Uterus (tissue), 4 donors: ENCODE data around the gene G2E3. TPM values are rescaled to one million over a fixed set of nuclear protein-coding genes. Genes with fewer than 3 reads are reported as not detected.
A peak's percentile ranks its signal among the peaks of the same experiment; 100 is the strongest.

ENCODE experiments used
- DNase-seq, 2 donors: peaks; one replicate each; pipeline ENCODE4 v3.0.0-alpha.2; 2019 to 2020
- H3K27ac ChIP-seq, 2 donors: fragments of 200-600 bp; sonication (generic); 1 replicate in 1 of 2; 2 replicates in 1 of 2; pipeline ENCODE4 v1.5.1; 2016 to 2018
- H3K27me3 ChIP-seq, 2 donors: fragments of 200-600 bp; sonication (generic); one replicate each; pipeline ENCODE4 v1.5.1; 2018 to 2019; ENCODE audit warnings: control low read depth in 1 of 2
- H3K36me3 ChIP-seq, 2 donors: fragments of 200-600 bp; sonication (generic); one replicate each; pipeline ENCODE4 v1.5.1; 2019; ENCODE audit warnings: control low read depth in 1 of 2
- H3K4me1 ChIP-seq, 2 donors: fragments of 200-600 bp; sonication (generic); one replicate each; pipeline ENCODE4 v1.5.1; 2018 to 2019; ENCODE audit warnings: control low read depth in 1 of 2
- H3K4me3 ChIP-seq, 2 donors: fragments of 200-600 bp; sonication (generic); 1 replicate in 1 of 2; 2 replicates in 1 of 2; pipeline ENCODE4 v1.5.1; 2018 to 2019; ENCODE audit warnings: mild to moderate bottlenecking in 1 of 2
- H3K9me3 ChIP-seq, 2 donors: fragments of 200-600 bp; sonication (generic); one replicate each; pipeline ENCODE4 v1.5.1; 2019; ENCODE audit warnings: control low read depth in 1 of 2
- POLR2A ChIP-seq, 2 donors: fragments of 450-650 bp; IDR thresholded peaks; one replicate each; pipeline ENCODE4 v1.6.1; 2016; ENCODE audit warnings: antibody characterized with exemption in 2 of 2, mild to moderate bottlenecking in 1 of 2, moderate library complexity in 1 of 2
- intact Hi-C: fragments of 100-400 bp; cut with DNase I; formaldehyde crosslinking; loops from one replicate; pipeline ENCODE4 v1.15.1; 2023; ENCODE audit warnings: low total_unique reads
- total RNA-seq, 4 donors: library from RNA; depleted of rRNA in 3 of 4; stranded (reverse); fragments of >200 nt in 3 of 4; gene quantifications; one replicate each; pipeline versions ENCODE4 v1.1.0 to v1.2.4, GENCODE V29; 2014 to 2023
- TF ChIP-seq, protein P1 (sequence below), 4 experiments: fragments of 200-600 bp in 2 of 4; fragments of 450-650 bp in 2 of 4; sonication (generic) in 2 of 4; IDR thresholded peaks; one replicate each; pipeline ENCODE4 v1.5.1; 2016 to 2019; ENCODE audit warnings: antibody characterized with exemption in 4 of 4, mild to moderate bottlenecking in 2 of 4, moderate library complexity in 1 of 4
- donor health status: DM: yes; HTN: yes; CAD: no.

G2E3 gene, protein sequence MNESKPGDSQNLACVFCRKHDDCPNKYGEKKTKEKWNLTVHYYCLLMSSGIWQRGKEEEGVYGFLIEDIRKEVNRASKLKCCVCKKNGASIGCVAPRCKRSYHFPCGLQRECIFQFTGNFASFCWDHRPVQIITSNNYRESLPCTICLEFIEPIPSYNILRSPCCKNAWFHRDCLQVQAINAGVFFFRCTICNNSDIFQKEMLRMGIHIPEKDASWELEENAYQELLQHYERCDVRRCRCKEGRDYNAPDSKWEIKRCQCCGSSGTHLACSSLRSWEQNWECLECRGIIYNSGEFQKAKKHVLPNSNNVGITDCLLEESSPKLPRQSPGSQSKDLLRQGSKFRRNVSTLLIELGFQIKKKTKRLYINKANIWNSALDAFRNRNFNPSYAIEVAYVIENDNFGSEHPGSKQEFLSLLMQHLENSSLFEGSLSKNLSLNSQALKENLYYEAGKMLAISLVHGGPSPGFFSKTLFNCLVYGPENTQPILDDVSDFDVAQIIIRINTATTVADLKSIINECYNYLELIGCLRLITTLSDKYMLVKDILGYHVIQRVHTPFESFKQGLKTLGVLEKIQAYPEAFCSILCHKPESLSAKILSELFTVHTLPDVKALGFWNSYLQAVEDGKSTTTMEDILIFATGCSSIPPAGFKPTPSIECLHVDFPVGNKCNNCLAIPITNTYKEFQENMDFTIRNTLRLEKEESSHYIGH
- total RNA-seq, result 10 to 100 TPM in 3 of 4 donors, 1 to 10 TPM in 1; 3.1 to 48.9 (median 17.5) TPM

- Histone ChIP-seq H3K4me3 (peak within 1 kb of the TSS; percentile 94), H3K9me3 (no peaks in the 10 kb centered on the region), H3K27me3 (no peaks in the 10 kb centered on the region), H3K36me3 (no peaks in the 10 kb centered on the region), H3K4me1 (peaks cover 0 to 3% of the 10 kb centered on the region in 2 donors), H3K27ac (peak within 1 kb of the TSS; percentile 87 to 89)
- TF ChIP-seq POLR2A (IDR thresholded peaks at IDR 0.05), result peak; percentile 60 to 78
- TF ChIP-seq, protein P1, sequence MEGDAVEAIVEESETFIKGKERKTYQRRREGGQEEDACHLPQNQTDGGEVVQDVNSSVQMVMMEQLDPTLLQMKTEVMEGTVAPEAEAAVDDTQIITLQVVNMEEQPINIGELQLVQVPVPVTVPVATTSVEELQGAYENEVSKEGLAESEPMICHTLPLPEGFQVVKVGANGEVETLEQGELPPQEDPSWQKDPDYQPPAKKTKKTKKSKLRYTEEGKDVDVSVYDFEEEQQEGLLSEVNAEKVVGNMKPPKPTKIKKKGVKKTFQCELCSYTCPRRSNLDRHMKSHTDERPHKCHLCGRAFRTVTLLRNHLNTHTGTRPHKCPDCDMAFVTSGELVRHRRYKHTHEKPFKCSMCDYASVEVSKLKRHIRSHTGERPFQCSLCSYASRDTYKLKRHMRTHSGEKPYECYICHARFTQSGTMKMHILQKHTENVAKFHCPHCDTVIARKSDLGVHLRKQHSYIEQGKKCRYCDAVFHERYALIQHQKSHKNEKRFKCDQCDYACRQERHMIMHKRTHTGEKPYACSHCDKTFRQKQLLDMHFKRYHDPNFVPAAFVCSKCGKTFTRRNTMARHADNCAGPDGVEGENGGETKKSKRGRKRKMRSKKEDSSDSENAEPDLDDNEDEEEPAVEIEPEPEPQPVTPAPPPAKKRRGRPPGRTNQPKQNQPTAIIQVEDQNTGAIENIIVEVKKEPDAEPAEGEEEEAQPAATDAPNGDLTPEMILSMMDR (IDR thresholded peaks at IDR 0.05), result no peak
- peak; percentile 78 to 86 for DNase-seq
- intact Hi-C loops, result no loop called here
These were observed at the start of gene G2E3 for GRCh38 chr14:30558675-30559555. G2E3 (plus strand) TSS chr14:30559158; CDS start chr14:30581080, 21,922 bp downstream.

DNA sequence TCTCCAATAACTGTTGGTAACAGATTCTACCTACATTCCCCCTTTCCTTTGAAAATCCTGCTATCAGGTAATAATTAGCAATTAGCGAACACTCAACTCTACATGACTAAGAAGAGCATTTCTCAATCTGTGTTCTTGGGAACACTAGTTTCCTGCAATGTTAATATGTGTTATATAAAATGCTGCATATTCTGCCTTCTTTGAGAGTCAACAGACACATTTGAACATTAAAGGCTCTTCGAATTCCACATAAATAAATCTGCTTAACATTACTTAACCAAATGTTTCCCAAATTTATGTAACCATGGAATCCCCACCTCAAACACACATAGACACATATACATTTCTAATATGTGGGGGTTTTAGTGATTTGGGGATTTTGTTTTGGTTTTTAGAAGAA lies 41.2 kb upstream of the G2E3 start:
- intact Hi-C loops, result no loop called here
- H3K4me1 ChIP-seq, result no peaks in the 10 kb centered on the region
- no peaks in the 10 kb centered on the region for H3K36me3 ChIP-seq
- no peak for TF ChIP-seq POLR2A (IDR thresholded peaks at IDR 0.05)
- no peaks in the 10 kb centered on the region for H3K9me3 ChIP-seq
- H3K27me3 ChIP-seq, result no peaks in the 10 kb centered on the region
- no peak for DNase-seq
- no peak overlapping the region for H3K4me3 ChIP-seq
- H3K27ac ChIP-seq, result no peak overlapping the region

- intact Hi-C loops, result no loop called here
- no peaks in the 10 kb centered on the region for H3K4me1 ChIP-seq
- no peaks in the 10 kb centered on the region for H3K27me3 ChIP-seq
- DNase-seq, result no peak
- TF ChIP-seq, protein P1 (IDR thresholded peaks at IDR 0.05), result no peak
- TF ChIP-seq POLR2A (IDR thresholded peaks at IDR 0.05), result no peak
- H3K4me3 ChIP-seq, result no peak overlapping the region
- H3K27ac ChIP-seq, result no peak overlapping the region
- no peaks in the 10 kb centered on the region for H3K9me3 ChIP-seq
- no peaks in the 10 kb centered on the region for H3K36me3 ChIP-seq
These were observed 39.9 kb upstream of the G2E3 start for GRCh38 chr14:30518867-30519560.

GRCh38 chr14:30519961-30520360 lies 39.0 kb upstream of the G2E3 start:
- DNase-seq, result no peak
- H3K36me3 ChIP-seq, result no peaks in the 10 kb centered on the region
- H3K9me3 ChIP-seq, result no peaks in the 10 kb centered on the region
- H3K4me3 ChIP-seq, result no peak overlapping the region
- no peak overlapping the region for H3K27ac ChIP-seq
- intact Hi-C loops, result no loop called here
- H3K4me1 ChIP-seq, result no peaks in the 10 kb centered on the region
- no peak for TF ChIP-seq POLR2A (IDR thresholded peaks at IDR 0.05)
- TF ChIP-seq, protein P1 (IDR thresholded peaks at IDR 0.05), result no peak
- H3K27me3 ChIP-seq, result no peaks in the 10 kb centered on the region

- intact Hi-C loops, result no loop called here
- H3K9me3 ChIP-seq, result no peaks in the 10 kb centered on the region
- H3K4me3 ChIP-seq, result no peak overlapping the region
- no peak for TF ChIP-seq POLR2A (IDR thresholded peaks at IDR 0.05)
- TF ChIP-seq, protein P1 (IDR thresholded peaks at IDR 0.05), result no peak
- H3K27ac ChIP-seq, result no peak overlapping the region
- H3K36me3 ChIP-seq, result no peaks in the 10 kb centered on the region
- no peaks in the 10 kb centered on the region for H3K27me3 ChIP-seq
- no peak for DNase-seq
- H3K4me1 ChIP-seq, result no peaks in the 10 kb centered on the region
These were observed 38.4 kb upstream of the G2E3 start for GRCh38 chr14:30520536-30520935.
